ENCODE results near the gene TRPM5.

DNA sequence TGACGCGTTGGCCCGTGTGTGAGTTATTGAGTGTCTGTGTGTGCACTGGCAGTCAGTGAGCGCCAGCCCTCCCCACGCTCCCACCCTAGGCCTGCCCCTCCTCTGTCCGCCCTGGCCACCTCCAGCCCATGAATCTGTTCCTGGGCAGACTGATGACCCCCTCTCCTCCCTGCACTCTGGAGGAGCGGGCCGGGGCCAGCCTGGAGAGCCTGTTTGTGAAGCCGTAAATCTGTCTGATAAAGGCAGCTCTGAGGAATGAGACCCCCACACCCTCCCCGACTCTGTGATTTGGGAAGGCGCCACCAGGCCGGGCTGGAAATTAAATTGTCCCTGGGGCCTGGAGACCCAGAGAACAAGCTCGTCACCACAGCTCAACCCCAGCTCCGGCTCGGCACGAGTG lies 35.2 kb downstream of the TRPM5 start:
- TF ChIP-seq, protein P1, sequence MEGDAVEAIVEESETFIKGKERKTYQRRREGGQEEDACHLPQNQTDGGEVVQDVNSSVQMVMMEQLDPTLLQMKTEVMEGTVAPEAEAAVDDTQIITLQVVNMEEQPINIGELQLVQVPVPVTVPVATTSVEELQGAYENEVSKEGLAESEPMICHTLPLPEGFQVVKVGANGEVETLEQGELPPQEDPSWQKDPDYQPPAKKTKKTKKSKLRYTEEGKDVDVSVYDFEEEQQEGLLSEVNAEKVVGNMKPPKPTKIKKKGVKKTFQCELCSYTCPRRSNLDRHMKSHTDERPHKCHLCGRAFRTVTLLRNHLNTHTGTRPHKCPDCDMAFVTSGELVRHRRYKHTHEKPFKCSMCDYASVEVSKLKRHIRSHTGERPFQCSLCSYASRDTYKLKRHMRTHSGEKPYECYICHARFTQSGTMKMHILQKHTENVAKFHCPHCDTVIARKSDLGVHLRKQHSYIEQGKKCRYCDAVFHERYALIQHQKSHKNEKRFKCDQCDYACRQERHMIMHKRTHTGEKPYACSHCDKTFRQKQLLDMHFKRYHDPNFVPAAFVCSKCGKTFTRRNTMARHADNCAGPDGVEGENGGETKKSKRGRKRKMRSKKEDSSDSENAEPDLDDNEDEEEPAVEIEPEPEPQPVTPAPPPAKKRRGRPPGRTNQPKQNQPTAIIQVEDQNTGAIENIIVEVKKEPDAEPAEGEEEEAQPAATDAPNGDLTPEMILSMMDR (IDR thresholded peaks at IDR 0.05), result no peak
- no peak for TF ChIP-seq EZH2 (IDR thresholded peaks at IDR 0.05; ENCODE audit: borderline replicate concordance, insufficient read depth, low read depth, low read length, poor library complexity, severe bottlenecking)
